ENCODE data around the gene GPR63. TPM values are rescaled to one million over a fixed set of nuclear protein-coding genes. Genes with fewer than 3 reads are reported as not detected.

The GPR63 gene
- polyA plus RNA-seq, 3 donors, result 0.03 to 0.07 TPM; not detected in 1

GRCh38 chr6:96783307-96783706, 54.0 kb downstream of the GPR63 start:
- 100% methylated on average over 2 of the region's 2 CpGs for WGBS (ENCODE audit: insufficient coverage)
- Histone ChIP-seq H3K4me3 (replicated peaks in 1 of 3; ENCODE audit: low read depth in 2 of 3, low read length in 3 of 3) (no peak overlapping the region), H3K27me3 (ENCODE audit: control insufficient read depth in 2 of 2, insufficient read depth in 2 of 2, low read length in 2 of 2) (no peaks in the 10 kb centered on the region), H3K36me3 (replicated peaks in 1 of 2; ENCODE audit: control insufficient read depth in 1 of 2, insufficient read depth in 2 of 2, low read length in 2 of 2) (no peaks in the 10 kb centered on the region), H3K27ac (ENCODE audit: low read depth in 1 of 2, low read length in 2 of 2) (no peak overlapping the region), H3K4me2 (replicated peaks; ENCODE audit: extremely low read depth, low read length, poor library complexity, severe bottlenecking) (no peak overlapping the region), H3K9ac (ENCODE audit: insufficient read depth, low read length, poor library complexity, severe bottlenecking) (no peak overlapping the region), H3K4me1 (ENCODE audit: control insufficient read depth in 1 of 2, insufficient read depth in 2 of 2, low read length in 2 of 2) (no peaks in the 10 kb centered on the region), H4K20me1 (ENCODE audit: insufficient read depth, low read length) (no peaks in the 10 kb centered on the region), H3K9me3 (replicated peaks in 1 of 2; ENCODE audit: control insufficient read depth in 1 of 2, insufficient read depth in 1 of 2, low read length in 2 of 2) (no peaks in the 10 kb centered on the region), H2AFZ (ENCODE audit: insufficient read depth, low read depth, low read length, poor library complexity, severe bottlenecking) (no peak overlapping the region), H3K79me2 (ENCODE audit: insufficient read depth, low read length) (no peaks in the 10 kb centered on the region)
- Mint-ChIP-seq H3K27me3 (ENCODE audit: low read depth in 3 of 3) (peaks cover 0 to 1% (median 0%) of the 10 kb centered on the region in 3 donors), H3K4me1 (peaks cover 7% of the 10 kb centered on the region), H3K4me3 (no peak overlapping the region), H3K27ac (peak overlapping the region in 1 of 7 donors; percentile 5), H3K9me3 (peaks cover 0 to 4% (median 2%) of the 10 kb centered on the region in 7 donors), H3K36me3 (no peaks in the 10 kb centered on the region)
- no peak for DNase-seq
- no peak for TF ChIP-seq CTCF (IDR thresholded peaks at IDR 0.05)
- intact Hi-C loops (cut with micrococcal nuclease), result no loop called here

GRCh38 chr6:96781557-96781956, 55.7 kb downstream of the GPR63 start:
- Histone ChIP-seq H3K27ac (ENCODE audit: low read depth in 1 of 2, low read length in 2 of 2) (no peak overlapping the region), H2AFZ (ENCODE audit: insufficient read depth, low read depth, low read length, poor library complexity, severe bottlenecking) (no peak overlapping the region), H4K20me1 (ENCODE audit: insufficient read depth, low read length) (no peaks in the 10 kb centered on the region), H3K9ac (ENCODE audit: insufficient read depth, low read length, poor library complexity, severe bottlenecking) (no peak overlapping the region), H3K27me3 (ENCODE audit: control insufficient read depth in 2 of 2, insufficient read depth in 2 of 2, low read length in 2 of 2) (no peaks in the 10 kb centered on the region), H3K4me3 (replicated peaks in 1 of 3; ENCODE audit: low read depth in 2 of 3, low read length in 3 of 3) (no peak overlapping the region), H3K79me2 (ENCODE audit: insufficient read depth, low read length) (no peaks in the 10 kb centered on the region), H3K36me3 (replicated peaks in 1 of 2; ENCODE audit: control insufficient read depth in 1 of 2, insufficient read depth in 2 of 2, low read length in 2 of 2) (no peaks in the 10 kb centered on the region), H3K9me3 (replicated peaks in 1 of 2; ENCODE audit: control insufficient read depth in 1 of 2, insufficient read depth in 1 of 2, low read length in 2 of 2) (no peaks in the 10 kb centered on the region), H3K4me1 (ENCODE audit: control insufficient read depth in 1 of 2, insufficient read depth in 2 of 2, low read length in 2 of 2) (no peaks in the 10 kb centered on the region), H3K4me2 (replicated peaks; ENCODE audit: extremely low read depth, low read length, poor library complexity, severe bottlenecking) (no peak overlapping the region)
- H3K36me3 Mint-ChIP-seq, result no peaks in the 10 kb centered on the region
- no peak overlapping the region for H3K27ac Mint-ChIP-seq
- H3K4me3 Mint-ChIP-seq, result no peak overlapping the region
- no peak for TF ChIP-seq CTCF (IDR thresholded peaks at IDR 0.05)
- 88% methylated on average over 1 of the region's 1 CpG for WGBS (ENCODE audit: insufficient coverage)
- peaks cover 0 to 1% (median 0%) of the 10 kb centered on the region in 3 donors for H3K27me3 Mint-ChIP-seq (ENCODE audit: low read depth in 3 of 3)
- H3K9me3 Mint-ChIP-seq, result peaks cover 0 to 3% (median 1%) of the 10 kb centered on the region in 7 donors
- H3K4me1 Mint-ChIP-seq, result peaks cover 3% of the 10 kb centered on the region
- intact Hi-C loops (cut with micrococcal nuclease), result no loop called here
- no peak for DNase-seq

All from CD14-positive monocyte (primary cell).